Measurements from ENCODE around the gene ARID3B. TPM values are rescaled to one million over a fixed set of nuclear protein-coding genes. Genes with fewer than 3 reads are reported as not detected.

ARID3B gene, protein sequence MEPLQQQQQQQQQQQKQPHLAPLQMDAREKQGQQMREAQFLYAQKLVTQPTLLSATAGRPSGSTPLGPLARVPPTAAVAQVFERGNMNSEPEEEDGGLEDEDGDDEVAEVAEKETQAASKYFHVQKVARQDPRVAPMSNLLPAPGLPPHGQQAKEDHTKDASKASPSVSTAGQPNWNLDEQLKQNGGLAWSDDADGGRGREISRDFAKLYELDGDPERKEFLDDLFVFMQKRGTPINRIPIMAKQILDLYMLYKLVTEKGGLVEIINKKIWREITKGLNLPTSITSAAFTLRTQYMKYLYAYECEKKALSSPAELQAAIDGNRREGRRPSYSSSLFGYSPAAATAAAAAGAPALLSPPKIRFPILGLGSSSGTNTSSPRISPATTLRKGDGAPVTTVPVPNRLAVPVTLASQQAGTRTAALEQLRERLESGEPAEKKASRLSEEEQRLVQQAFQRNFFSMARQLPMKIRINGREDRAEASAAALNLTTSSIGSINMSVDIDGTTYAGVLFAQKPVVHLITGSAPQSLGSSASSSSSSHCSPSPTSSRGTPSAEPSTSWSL
- total RNA-seq: 1 to 10 TPM; 5.9 to 7.7 (median 6.2) TPM

DNA sequence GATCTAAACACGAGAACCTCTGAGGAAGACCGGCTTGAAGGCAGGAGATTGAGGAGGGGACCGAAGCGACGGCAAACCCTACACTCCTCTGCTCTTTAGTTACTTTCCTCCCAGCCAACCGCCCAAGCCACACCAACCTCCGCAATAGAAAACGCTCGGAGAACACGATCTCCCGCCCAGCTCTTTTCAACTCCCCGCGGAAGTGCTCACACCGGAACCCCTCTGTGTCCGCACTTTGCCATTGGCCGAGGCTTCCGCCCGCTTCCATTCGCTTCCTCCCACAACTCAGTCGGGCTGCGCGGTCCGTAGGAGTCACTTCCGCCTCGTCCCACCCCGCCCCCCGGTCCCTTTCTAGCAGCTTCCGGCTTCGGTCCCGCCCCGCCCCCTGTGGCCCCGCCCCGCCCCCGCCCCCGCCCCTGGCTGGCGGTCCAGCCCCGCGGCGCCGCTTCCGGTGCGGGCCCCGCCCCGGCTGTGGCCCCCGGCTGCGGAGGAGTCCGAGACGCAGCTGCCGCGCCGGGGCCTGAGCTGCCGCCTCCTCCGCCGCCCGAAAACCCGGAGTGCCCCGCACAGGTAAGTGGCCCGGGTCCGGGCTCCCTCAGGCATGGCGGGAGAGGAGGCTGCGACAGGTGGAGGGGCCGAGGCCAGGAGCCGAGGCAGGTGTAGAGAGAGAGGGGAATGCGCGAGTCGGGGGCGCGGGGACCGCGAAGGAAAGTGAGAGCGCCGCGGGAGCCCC lies at the start of gene ARID3B:
Gene ARID3B, plus strand, starts transcription at position 460 of the 733 bp plus-strand sequence. CDS start 2,717 bp downstream, outside the sequence.
- Histone ChIP-seq H3K27me3 (no peaks in the 10 kb centered on the region), H3K27ac (peak within 1 kb of the TSS in 2 of 3 donors; percentile 18 to 69), H3K9me3 (no peaks in the 10 kb centered on the region), H3K4me3 (replicated peaks in 1 of 3) (peak within 1 kb of the TSS; percentile 37 to 88 (median 69)), H3K4me1 (peaks cover 16 to 23% of the 10 kb centered on the region in 2 donors), H3K36me3 (no peaks in the 10 kb centered on the region)
- WGBS, 2 donors: 0% methylated on average over 43 to 49 of the region's 73 CpGs
- DNase-seq: peak; percentile 98
- peak in 1 of 2 donors; percentile 70 for TF ChIP-seq POLR2A (IDR thresholded peaks at IDR 0.05)
- TF ChIP-seq, protein P1, sequence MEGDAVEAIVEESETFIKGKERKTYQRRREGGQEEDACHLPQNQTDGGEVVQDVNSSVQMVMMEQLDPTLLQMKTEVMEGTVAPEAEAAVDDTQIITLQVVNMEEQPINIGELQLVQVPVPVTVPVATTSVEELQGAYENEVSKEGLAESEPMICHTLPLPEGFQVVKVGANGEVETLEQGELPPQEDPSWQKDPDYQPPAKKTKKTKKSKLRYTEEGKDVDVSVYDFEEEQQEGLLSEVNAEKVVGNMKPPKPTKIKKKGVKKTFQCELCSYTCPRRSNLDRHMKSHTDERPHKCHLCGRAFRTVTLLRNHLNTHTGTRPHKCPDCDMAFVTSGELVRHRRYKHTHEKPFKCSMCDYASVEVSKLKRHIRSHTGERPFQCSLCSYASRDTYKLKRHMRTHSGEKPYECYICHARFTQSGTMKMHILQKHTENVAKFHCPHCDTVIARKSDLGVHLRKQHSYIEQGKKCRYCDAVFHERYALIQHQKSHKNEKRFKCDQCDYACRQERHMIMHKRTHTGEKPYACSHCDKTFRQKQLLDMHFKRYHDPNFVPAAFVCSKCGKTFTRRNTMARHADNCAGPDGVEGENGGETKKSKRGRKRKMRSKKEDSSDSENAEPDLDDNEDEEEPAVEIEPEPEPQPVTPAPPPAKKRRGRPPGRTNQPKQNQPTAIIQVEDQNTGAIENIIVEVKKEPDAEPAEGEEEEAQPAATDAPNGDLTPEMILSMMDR (IDR thresholded peaks at IDR 0.05): no peak
- intact Hi-C loops (cut with DNase I): loop anchor here (5.0 kb wide), 2 partner anchors 71 to 74 kb away; no protein-coding TSS in a partner anchor

DNA sequence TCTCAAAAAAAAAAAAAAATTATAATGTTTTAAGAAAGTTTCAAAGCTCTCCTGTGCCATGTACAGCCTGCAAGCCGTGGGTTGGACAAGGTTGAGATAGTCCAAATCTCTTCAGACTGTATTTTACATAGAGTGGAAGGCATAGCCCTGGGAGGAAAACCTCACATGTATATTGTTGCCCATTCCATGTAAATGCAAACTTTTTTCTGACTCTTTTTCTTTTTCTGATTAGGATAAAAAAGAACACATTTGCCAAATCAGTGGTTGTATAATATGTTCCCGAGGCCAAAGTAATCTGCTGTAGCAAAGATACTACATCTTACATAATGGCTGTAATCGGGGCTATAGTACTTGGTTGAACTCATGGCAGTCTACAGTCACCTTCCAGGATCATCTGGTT lies 44.4 kb upstream of the ARID3B start:
- Histone ChIP-seq H3K4me3 (replicated peaks in 1 of 3) (no peak overlapping the region), H3K4me1 (no peaks in the 10 kb centered on the region), H3K9me3 (no peaks in the 10 kb centered on the region), H3K27ac (no peak overlapping the region), H3K36me3 (no peaks in the 10 kb centered on the region), H3K27me3 (no peaks in the 10 kb centered on the region)
- intact Hi-C loops (cut with DNase I): no loop called here
- DNase-seq: no peak
- TF ChIP-seq, protein P1 (IDR thresholded peaks at IDR 0.05): no peak
- no peak for TF ChIP-seq POLR2A (IDR thresholded peaks at IDR 0.05)
- 90 to 91% methylated on average over 3 of the region's 3 CpGs for WGBS, 2 donors

DNA sequence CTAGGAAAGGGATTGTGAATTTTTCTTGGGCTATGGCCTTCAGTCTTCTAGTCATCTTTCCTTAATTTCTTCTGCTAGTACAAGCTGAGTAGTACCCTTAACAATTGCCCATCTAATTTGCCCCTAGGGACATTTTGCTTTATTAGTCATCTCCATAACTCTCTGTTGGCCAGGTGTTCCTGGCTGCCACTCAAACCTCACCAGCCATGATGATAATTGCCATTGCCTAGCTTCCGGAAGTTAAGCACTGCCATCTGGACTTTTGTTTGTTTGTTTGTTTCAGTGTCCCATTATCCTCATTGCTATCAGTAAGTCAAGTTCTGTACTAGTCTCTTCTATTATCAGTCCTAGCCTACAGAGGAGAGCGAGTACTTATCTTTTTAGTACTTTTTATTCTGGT lies 43.4 kb upstream of the ARID3B start:
- intact Hi-C loops (cut with DNase I): no loop called here
- H3K27ac ChIP-seq: no peak overlapping the region
- H3K4me3 ChIP-seq (replicated peaks in 1 of 3): no peak overlapping the region
- TF ChIP-seq, protein P1 (IDR thresholded peaks at IDR 0.05): no peak
- TF ChIP-seq POLR2A (IDR thresholded peaks at IDR 0.05): no peak
- H3K4me1 ChIP-seq: no peaks in the 10 kb centered on the region
- DNase-seq: no peak
- H3K9me3 ChIP-seq: no peaks in the 10 kb centered on the region
- 81 to 84% methylated on average over 2 of the region's 2 CpGs for WGBS, 2 donors
- no peaks in the 10 kb centered on the region for H3K36me3 ChIP-seq
- no peaks in the 10 kb centered on the region for H3K27me3 ChIP-seq

DNA sequence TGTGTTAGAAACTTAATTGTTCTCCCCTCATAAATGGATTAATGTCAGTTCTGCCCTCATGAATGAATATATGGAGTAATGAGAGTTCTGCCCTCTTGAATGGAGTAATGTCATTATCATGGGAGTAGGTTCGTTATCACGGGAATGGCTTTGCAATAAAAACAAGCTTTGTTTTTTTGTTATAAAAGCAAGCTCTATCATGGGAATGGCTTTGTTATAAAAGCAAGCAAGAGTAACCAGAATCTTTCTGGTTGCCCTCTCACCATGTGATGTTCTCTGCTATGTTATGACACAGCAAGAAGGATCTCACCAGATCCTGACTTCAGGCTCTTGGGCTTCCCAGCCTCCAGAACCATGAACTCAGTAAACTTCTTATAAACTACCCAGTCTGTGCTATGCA lies 41.7 kb upstream of the ARID3B start:
- Histone ChIP-seq H3K27ac (no peak overlapping the region), H3K4me1 (no peaks in the 10 kb centered on the region), H3K27me3 (no peaks in the 10 kb centered on the region), H3K9me3 (no peaks in the 10 kb centered on the region), H3K4me3 (replicated peaks in 1 of 3) (no peak overlapping the region), H3K36me3 (no peaks in the 10 kb centered on the region)
- intact Hi-C loops (cut with DNase I): no loop called here
- DNase-seq: no peak
- TF ChIP-seq POLR2A (IDR thresholded peaks at IDR 0.05): no peak
- TF ChIP-seq, protein P1 (IDR thresholded peaks at IDR 0.05): no peak
- 90 to 93% methylated on average over 2 of the region's 2 CpGs for WGBS, 2 donors

Measured in thyroid gland (tissue), 4 donors.